A172 (cell line): ENCODE results near the gene POLR2E. TPM values are rescaled to one million over a fixed set of nuclear protein-coding genes. Genes with fewer than 3 reads are reported as not detected.
"Not testable (repeated sequence)": the region's sequence is repeated elsewhere in the genome, so short reads cannot be mapped to it uniquely, and the experiment has no call there.

Source experiments
- DNase-seq: peaks from one replicate; pipeline ENCODE4 v3.0.0-alpha.2; 2015; ENCODE audit warnings: low spot score
- total RNA-seq: library from RNA; depleted of rRNA; stranded (reverse); fragments of >200 nt; shearing (Covaris generic); gene quantifications from 2 replicates; pipeline ENCODE4 v1.2.3, GENCODE V29; 2014; rRNA removed

The POLR2E gene
- total RNA-seq: 265 and 318 TPM in 2 replicates

DNA sequence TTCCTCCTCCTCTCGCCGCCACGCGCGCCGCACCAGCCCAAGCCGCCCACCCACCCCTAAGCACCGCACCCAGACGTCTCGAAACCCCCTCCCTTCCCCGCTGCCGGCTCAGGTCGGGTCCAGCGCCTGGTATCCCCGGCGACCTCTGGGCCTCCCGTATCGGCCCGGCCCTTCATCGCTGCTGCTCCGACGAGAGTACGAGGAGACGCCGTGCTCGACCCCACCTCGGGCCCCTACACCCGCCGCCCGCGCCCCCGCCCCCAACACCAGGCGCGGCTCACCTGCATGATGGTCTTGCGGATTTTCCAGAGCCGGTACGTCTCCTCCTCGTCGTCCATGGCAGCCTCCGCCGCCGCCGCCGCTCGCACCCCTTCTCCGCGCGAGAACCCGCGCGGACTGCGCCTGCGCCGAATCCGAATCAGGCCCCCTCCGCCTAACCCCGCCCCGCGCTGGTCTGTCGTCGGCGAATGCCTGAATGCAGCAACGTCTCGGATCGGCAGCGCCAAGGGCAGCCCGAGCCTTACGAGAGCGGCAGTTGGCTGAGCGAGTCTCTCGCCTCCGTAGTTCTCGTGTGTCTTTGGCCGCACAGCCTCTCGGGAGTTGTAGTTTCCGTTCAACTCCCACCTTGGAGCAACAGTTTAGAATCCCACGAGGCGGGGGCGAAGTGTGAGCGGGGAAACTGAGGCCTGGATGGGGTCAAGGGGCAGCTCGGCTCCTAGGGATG, at the start of gene POLR2E:
Gene POLR2E, minus strand, starts transcription at position 398 of the 724 bp plus-strand sequence. Its CDS starts 60 bp downstream, at position 338.
- DNase-seq: peak; percentile 96

- no peak for DNase-seq
These were observed 49.6 kb upstream of the POLR2E start for GRCh38 chr19:1144741-1145140.

GRCh38 chr19:1143828-1144399, 48.7 kb upstream of the POLR2E start:
- no peak for DNase-seq

- DNase-seq: no peak
These were observed 46.8 kb upstream of the POLR2E start for GRCh38 chr19:1141944-1142343.

DNA sequence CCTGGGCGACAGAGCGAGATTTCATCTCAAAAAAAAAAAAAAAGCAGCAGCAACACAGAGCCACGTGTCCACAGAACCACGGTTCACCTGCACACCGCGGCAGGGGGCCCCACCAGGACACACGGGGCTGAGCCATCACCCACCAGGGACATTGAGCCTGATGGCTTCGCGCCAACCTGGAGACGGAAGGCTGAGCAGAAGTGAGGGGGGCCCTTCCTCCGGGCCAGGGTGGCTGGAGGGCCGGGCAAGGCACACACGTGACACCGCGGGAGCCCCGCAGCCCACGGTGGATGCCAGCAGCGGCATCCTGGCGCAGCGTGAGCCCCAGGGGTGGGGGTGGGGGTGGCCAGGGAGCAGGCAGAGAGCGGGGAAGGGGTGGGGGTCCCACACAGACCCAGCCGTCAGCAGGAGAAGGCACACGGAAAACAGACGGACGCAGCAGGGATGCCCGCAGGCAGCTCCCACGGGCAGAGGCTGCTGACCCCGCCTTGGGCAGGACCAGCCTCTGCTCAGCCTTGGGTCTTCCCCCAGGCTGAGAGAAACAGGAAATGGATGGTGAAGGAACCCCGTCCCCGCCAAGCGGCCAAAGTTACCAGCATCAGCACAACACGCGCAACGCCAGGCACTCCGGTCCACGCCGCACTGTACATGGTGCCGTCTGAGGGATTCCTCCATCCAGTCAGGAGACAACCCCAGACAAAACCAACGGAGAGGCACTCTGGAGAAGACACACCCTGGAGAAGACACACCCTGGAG, 45.3 kb upstream of the POLR2E start:
- no peak for DNase-seq

DNA sequence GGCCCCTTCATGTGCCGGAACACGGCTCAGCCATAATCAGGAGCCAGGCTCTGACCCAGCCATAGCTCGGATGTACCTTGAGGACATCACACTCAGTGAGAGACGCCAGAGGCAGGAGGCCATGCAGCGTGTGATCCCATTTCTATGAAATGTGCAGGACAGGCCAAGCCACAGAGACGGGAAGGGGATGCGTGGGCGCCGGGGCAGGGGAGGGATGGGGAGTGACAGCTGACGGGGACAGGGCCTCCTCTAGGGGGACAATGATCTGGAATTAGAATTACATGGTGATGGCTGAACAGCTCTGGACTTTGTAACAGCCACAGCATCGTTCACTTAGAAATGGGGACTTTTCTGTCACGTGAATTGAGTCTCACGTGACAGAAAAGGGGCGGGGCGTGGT, 44.0 kb upstream of the POLR2E start:
- DNase-seq: no peak

- no peak for DNase-seq
These were observed 42.9 kb upstream of the POLR2E start for GRCh38 chr19:1138121-1138520.

DNA sequence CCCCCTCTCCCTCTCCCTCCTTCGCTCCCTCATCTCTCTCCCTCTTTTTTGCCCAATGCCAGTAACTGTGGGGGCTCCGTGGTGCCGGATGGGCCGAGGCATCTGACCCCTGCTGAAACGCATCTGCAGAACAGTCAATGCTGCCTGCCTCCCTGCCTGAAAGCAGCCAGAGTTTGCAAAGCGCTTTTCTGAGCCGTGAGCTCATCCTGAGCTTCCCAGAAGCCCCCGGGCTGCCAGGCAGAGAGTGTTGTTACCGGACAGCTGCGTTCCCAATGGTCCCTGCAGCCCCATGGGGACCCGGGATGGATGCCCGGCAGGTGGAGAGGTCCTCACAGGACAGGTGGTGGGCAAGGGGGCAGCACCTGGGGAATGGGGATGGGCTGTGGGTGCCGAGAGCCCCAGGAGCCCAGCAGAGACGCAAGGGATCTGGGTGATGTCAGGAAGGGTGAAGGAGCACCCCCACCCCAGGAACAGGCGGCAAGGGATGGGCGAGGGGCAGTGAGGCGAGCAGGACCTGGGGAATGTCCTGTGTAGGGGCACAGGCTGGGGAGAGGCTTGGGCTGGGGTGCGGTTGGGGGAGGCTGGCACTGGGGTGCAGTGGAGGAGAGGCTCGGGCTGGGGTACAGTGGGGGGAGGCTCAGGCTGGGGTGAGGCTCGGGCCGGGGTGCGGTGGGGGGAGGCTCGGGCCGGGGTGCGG, 41.6 kb upstream of the POLR2E start:
- DNase-seq: no peak

DNA sequence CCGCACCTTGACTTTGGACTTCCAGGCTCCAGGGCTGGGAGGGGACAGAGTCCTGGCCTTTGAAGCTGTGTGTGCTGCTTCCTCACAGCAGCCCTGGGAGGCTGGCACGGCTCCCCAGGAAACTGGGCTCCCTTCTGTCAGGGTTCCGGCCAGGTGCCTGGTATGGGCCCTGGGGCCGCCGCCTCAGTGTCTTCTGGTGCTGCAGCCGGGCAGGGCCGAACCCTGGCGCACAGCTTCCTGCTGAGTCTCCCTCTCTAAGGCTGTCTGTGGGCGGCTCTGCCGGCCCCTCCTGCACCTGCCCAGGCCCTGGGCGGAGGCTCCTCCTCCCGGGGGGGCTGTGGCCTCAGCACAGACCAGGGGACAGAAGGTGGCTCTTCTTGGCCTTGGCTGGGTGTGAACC, 41.0 kb upstream of the POLR2E start:
- DNase-seq: no peak

- DNase-seq: no peak
These were observed 40.3 kb upstream of the POLR2E start for GRCh38 chr19:1135454-1135853.

- no peak for DNase-seq
These were observed 39.3 kb upstream of the POLR2E start for GRCh38 chr19:1134431-1134830.

DNA sequence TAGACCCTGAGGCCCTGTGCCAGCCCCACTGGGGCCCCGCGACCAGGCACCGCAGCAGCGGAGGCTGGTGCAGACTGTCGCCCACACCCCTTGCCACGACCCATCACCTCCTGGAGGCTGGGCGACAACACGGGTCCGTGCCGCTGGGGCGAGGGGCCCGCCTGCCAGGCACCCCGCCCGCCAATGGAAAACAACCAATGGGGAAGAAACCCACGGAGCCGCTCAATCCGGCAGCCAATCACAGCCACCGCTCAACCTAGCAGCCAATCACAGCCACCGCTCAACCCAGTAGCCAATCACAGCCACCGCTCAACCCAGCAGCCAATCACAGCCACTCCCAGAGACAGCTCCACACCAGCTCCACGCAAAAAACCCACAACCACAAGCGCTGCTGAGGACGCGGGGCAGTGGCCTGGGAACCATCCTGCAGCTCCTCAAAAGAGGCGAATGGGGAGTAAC, 38.3 kb upstream of the POLR2E start:
- no peak for DNase-seq

GRCh38 chr19:1132552-1133383, 37.6 kb upstream of the POLR2E start:
- no peak for DNase-seq

DNA sequence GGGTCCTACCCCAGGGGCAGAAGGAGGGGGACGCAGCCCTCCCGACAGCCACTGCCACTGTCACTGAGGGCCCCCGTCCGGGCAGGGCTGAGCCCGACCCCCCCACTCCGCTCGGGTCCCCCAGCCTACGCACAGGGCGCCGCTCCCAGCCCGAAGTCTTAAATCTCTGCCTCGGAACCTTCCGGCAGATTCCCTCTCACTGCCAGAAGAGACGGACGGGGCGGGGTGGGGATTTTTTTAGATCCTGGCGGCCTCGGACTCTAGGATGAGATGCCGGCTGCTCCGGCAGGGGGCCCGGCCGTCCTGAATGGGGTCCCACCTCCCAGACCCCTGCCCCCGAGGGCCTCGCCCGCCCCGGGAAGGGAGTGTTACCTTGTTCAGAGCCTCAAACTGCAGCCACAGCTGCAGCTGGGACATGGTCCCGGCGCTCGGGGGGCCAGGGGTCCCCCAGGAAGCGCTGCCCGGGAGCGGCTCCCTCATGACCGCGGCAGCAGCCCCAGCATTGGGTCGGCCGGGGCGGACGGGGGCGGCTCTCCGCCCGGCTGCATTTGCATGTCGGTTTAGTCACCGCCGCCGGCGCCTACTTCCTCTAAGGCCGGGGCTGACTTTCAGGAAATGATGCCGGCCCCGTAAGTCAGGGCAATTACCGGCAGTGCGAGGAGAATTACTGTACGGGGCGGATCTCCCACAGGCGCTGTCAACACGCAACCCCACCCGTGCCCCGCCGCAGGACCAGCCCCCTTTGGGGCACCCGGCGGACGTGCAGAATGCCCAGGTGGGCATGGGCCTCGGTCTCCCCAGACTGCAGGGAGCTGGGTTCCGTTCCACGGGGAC, 36.8 kb upstream of the POLR2E start:
- DNase-seq: peak; percentile 83

DNA sequence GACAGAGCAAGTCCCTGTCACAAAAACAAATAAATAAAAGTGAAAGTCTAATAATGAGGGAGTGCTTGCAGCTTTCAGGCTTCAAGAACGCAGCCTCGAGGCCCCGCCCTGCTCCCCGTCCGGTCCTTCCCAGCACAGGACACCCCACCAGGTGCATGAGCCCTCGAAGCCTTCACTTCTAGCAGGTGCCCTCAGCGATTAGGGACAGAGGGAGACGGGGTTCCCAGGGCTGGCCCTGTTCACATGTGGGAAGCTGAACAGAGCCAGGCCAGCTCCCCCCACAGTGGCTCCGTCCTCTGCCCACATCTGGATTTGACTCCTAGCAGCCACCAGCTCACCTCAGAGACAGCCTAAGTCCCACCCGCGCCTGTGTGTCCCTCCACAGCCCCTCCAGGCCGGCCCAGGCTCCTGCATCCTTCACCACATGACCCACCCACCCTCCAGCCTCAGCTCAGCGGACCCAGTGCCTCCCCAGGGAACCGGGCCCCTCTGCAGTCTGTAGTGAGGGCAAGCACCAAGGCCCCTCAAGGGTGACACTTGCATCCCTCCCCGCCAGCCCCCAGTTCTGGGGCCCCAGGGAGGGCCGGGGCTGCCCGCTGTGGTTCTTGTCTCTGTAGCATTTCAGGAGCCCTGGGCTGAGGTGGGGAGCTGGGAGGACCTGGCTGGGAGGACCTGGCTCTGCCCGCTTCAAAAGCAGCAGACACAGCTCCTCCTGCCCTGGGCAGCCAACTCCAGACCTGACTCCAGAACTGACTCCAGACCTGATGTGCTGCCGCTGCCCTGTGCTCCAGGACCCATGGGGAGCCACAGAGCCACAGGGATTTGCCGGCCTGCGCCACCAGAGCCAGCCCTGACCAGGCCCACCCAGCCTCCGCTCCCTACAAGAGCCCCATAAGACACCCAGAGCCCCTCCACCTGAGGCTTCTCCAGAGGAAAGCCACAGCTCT, 35.9 kb upstream of the POLR2E start:
- no peak for DNase-seq

- no peak for DNase-seq
These were observed 34.4 kb upstream of the POLR2E start for GRCh38 chr19:1129535-1129934.

DNA sequence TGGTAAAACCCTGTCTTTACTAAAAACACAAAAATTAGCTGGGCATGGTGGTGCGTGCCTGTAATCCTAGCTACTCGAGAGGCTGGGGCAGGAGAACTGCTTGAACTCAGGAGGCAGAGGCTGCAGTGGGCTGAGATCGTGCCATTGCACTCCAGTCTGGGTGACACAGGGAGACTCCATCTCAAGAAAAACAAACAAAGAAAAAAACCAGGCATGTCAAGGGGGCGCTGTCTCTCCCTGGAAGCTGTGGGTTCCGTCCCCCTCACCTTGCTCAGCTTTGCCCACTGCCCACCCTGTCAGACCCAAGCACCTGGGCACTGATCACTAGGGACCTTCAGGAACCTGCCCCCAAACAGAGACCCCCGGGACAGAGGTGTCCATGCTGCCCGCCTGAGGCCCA, 33.9 kb upstream of the POLR2E start:
- not testable (repeated sequence) for DNase-seq

DNA sequence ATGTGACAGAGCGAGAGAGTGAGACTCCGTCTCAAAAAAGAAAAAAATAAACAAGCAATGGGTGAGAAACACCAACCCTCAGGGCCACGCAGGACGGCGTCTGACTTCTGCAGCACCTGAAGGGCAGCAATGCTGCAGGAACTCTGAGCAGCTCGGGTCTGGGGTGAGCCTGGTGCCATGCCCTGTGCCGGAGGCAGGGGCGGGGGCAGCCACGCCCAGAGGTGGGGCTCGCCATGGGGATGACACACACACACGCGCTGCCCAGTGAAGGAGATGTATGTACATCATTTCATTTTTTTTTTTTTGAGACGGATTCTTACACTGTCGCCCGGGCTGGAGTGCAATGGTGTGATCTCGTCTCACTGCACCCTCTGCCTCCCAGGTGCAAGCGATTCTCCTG, 32.9 kb upstream of the POLR2E start:
- DNase-seq: no peak
